Measurements from ENCODE around the gene MGMT. TPM values are rescaled to one million over a fixed set of nuclear protein-coding genes. Genes with fewer than 3 reads are reported as not detected.

MGMT gene
- total RNA-seq, 2 donors from 2014 or later: 14.6 to 17.2 TPM

DNA sequence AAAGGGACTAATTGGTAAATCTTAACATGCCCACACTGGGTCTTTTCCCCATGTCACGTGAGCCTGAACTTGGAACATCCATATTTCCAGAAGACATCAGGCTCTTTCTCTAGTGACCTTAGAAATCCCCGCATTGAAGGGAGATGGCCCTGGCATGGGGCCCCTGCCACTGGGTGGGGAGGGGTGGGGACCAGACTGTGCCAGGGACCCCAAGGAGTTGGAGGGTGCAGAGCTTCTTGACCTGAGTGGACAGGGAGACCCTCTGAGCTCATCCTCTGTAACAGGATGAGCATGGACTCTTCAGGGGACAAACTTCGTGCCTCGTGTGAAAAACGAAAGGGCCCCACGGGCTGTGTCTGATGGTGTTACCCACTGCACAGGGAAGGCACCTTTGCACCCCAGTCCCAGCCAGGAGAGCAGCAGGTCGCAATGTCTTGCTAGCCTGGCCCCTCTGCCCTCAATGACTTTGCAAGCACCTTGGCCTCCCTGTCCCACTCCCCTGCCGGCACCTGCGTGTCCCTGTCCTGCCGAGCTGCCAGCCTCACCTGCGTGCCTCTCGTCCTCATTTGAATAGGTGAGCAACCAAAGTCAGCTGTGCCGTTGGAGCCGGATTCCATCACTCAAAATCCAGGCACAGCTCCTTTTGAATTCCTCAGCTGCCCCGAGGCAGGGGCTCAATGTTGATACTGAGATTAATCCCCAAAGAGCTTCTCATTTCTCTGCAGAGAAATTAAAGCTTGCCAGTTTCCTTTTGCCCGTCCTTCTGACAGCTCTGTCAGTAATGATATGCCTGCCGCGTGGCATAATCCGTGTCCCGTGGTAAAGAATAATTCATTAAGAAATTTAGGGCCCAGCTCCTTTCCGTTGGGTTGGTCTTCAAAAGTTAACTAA lies 262.1 kb downstream of the MGMT start:
- peaks cover 2% of the 10 kb centered on the region for H3K36me3 Mint-ChIP-seq (ENCODE audit: low read depth)
- H3K27me3 Mint-ChIP-seq: no peaks in the 10 kb centered on the region
- no peaks in the 10 kb centered on the region for H3K9me3 ChIP-seq (ENCODE audit: control insufficient read depth, low read length, poor library complexity, severe bottlenecking)
- ATAC-seq (no peak), DNase-seq (no peak)
- H3K4me1 Mint-ChIP-seq: no peaks in the 10 kb centered on the region
- no peak overlapping the region for H3K27ac Mint-ChIP-seq
- H3K4me3 Mint-ChIP-seq: no peak overlapping the region

DNA sequence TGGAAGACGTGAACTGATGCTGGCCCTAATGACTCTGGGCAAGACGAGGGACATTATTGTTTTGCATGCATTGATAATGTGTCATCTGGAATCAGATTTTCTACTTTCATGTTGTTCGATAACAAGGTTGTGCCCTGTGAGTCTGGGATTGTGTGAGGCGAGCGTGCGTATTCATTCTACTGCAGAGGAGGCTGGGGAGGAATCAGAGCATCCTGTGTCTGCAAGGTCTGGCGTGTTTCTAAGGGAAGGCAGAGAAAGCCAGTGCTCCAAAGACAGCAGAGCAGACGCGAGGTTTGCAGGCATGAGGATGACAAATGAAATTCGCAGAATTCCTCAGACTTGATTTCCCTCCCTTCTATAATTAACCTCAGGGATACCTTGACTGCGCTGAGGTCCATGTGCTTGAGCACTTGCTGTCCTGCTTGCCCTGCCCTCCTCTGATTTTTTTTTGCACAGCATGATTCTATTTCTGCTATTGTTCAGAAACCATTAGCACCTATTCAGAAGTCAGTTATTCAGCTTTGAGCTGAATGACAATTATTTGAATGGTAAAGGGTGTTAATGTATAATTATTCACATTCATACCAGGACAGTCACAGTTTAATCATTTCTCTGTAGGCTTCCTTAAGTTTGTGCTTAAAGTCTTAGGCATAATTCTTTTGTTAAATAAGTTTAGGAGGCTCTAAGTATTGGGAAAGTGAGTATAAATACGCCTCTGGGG lies 263.4 kb downstream of the MGMT start:
- no peak overlapping the region for H3K4me3 Mint-ChIP-seq
- H3K27ac Mint-ChIP-seq: no peak overlapping the region
- H3K27me3 Mint-ChIP-seq: no peaks in the 10 kb centered on the region
- no peaks in the 10 kb centered on the region for H3K9me3 ChIP-seq (ENCODE audit: control insufficient read depth, low read length, poor library complexity, severe bottlenecking)
- ATAC-seq (no peak), DNase-seq (no peak)
- peaks cover 2% of the 10 kb centered on the region for H3K36me3 Mint-ChIP-seq (ENCODE audit: low read depth)
- no peaks in the 10 kb centered on the region for H3K4me1 Mint-ChIP-seq

- no peak for DNase-seq
- ATAC-seq: no peak
- no peak overlapping the region for H3K4me3 Mint-ChIP-seq
- H3K4me1 Mint-ChIP-seq: no peaks in the 10 kb centered on the region
- H3K9me3 ChIP-seq (ENCODE audit: control insufficient read depth, low read length, poor library complexity, severe bottlenecking): no peaks in the 10 kb centered on the region
- H3K36me3 Mint-ChIP-seq (ENCODE audit: low read depth): peaks cover under 1% of the 10 kb centered on the region
- no peaks in the 10 kb centered on the region for H3K27me3 Mint-ChIP-seq
- no peak overlapping the region for H3K27ac Mint-ChIP-seq
These were observed 263.9 kb downstream of the MGMT start for GRCh38 chr10:129730993-129731325.

DNA sequence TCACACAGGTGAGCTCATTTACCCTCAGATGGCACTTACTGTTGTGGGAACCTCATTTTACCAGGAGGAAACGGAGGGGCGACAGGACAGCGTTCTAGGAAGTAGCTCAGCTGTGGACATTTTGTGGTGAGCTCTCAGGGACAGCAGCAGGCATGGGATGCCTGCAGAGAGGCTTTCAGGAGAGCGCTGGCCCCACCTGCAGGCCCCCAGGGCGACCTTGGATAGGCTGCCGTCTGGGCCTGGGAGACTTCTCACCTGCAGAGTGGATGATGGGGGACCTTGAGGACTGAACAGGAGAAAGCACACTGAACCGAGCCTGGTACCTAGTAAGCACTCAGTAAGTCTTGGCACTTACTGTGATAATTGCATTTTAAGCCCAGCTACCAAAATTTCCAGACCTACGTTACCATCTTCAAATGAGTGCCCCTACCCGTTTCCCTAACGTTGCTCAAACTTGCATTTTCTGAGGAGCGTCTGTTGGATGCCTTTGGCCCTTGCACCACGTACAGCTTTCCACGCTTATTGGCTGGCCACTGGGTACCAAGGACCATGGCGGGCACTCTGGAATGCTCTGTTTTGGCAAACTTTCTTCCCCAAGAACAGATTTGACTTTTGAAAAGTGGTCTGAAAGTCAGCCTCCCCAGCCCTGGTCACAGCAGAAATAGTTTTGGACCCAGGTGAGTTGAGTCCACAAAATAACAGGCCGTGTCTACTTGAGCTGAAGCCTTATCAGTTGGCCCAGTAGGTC lies 273.7 kb downstream of the MGMT start:
- no peak overlapping the region for H3K4me3 Mint-ChIP-seq
- no peak overlapping the region for H3K27ac Mint-ChIP-seq
- DNase-seq (no peak), ATAC-seq (no peak)
- no peaks in the 10 kb centered on the region for H3K36me3 Mint-ChIP-seq (ENCODE audit: low read depth)
- H3K9me3 ChIP-seq (ENCODE audit: control insufficient read depth, low read length, poor library complexity, severe bottlenecking): no peaks in the 10 kb centered on the region
- no peaks in the 10 kb centered on the region for H3K27me3 Mint-ChIP-seq
- H3K4me1 Mint-ChIP-seq: no peaks in the 10 kb centered on the region

- Mint-ChIP-seq H3K36me3 (ENCODE audit: low read depth) (no peaks in the 10 kb centered on the region), H3K4me1 (no peaks in the 10 kb centered on the region), H3K27ac (no peak overlapping the region), H3K27me3 (no peaks in the 10 kb centered on the region), H3K4me3 (no peak overlapping the region)
- no peaks in the 10 kb centered on the region for H3K9me3 ChIP-seq (ENCODE audit: control insufficient read depth, low read length, poor library complexity, severe bottlenecking)
- DNase-seq (no peak), ATAC-seq (no peak)
These were observed 274.4 kb downstream of the MGMT start for GRCh38 chr10:129741280-129741977.

- no peaks in the 10 kb centered on the region for H3K4me1 Mint-ChIP-seq
- H3K27ac Mint-ChIP-seq: no peak overlapping the region
- H3K9me3 ChIP-seq (ENCODE audit: control insufficient read depth, low read length, poor library complexity, severe bottlenecking): no peaks in the 10 kb centered on the region
- ATAC-seq (no peak), DNase-seq (no peak)
- no peaks in the 10 kb centered on the region for H3K36me3 Mint-ChIP-seq (ENCODE audit: low read depth)
- H3K4me3 Mint-ChIP-seq: no peak overlapping the region
- H3K27me3 Mint-ChIP-seq: no peaks in the 10 kb centered on the region
These were observed 275.1 kb downstream of the MGMT start for GRCh38 chr10:129741978-129742741.

- no peaks in the 10 kb centered on the region for H3K4me1 Mint-ChIP-seq
- H3K9me3 ChIP-seq (ENCODE audit: control insufficient read depth, low read length, poor library complexity, severe bottlenecking): peaks cover 3% of the 10 kb centered on the region
- H3K36me3 Mint-ChIP-seq (ENCODE audit: low read depth): no peaks in the 10 kb centered on the region
- H3K27ac Mint-ChIP-seq: no peak overlapping the region
- no peak overlapping the region for H3K4me3 Mint-ChIP-seq
- ATAC-seq (no peak), DNase-seq (no peak)
- H3K27me3 Mint-ChIP-seq: no peaks in the 10 kb centered on the region
These were observed 275.9 kb downstream of the MGMT start for GRCh38 chr10:129742742-129743550.

DNA sequence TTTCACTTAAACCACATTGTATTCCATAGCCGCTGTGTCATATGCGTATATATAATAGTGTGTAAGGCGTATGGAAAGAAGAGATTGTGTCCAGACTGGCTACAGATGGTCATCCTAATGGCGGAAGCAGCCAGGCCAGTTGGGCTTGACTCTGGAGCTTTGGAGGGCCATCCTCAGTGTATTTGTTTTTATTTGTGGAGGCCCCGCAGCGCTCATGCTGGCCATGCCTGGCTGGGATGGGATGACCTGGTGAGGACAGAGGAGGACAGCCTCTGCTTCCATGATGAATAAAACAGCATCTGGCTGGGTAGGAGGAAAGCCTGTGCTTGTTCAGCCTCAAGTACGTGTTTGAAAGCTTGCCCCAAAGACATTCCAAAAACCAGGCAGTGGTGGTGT lies 276.7 kb downstream of the MGMT start:
- no peaks in the 10 kb centered on the region for H3K36me3 Mint-ChIP-seq (ENCODE audit: low read depth)
- no peaks in the 10 kb centered on the region for H3K4me1 Mint-ChIP-seq
- DNase-seq (no peak), ATAC-seq (no peak)
- peaks cover 9% of the 10 kb centered on the region for H3K9me3 ChIP-seq (ENCODE audit: control insufficient read depth, low read length, poor library complexity, severe bottlenecking)
- H3K4me3 Mint-ChIP-seq: no peak overlapping the region
- no peaks in the 10 kb centered on the region for H3K27me3 Mint-ChIP-seq
- no peak overlapping the region for H3K27ac Mint-ChIP-seq

- ATAC-seq: no peak
- Mint-ChIP-seq H3K36me3 (ENCODE audit: low read depth) (no peaks in the 10 kb centered on the region), H3K4me3 (no peak overlapping the region), H3K4me1 (no peaks in the 10 kb centered on the region), H3K27ac (no peak overlapping the region), H3K27me3 (no peaks in the 10 kb centered on the region)
- no peak for DNase-seq
- peaks cover 9% of the 10 kb centered on the region for H3K9me3 ChIP-seq (ENCODE audit: control insufficient read depth, low read length, poor library complexity, severe bottlenecking)
These were observed 277.4 kb downstream of the MGMT start for GRCh38 chr10:129744134-129745111.

DNA sequence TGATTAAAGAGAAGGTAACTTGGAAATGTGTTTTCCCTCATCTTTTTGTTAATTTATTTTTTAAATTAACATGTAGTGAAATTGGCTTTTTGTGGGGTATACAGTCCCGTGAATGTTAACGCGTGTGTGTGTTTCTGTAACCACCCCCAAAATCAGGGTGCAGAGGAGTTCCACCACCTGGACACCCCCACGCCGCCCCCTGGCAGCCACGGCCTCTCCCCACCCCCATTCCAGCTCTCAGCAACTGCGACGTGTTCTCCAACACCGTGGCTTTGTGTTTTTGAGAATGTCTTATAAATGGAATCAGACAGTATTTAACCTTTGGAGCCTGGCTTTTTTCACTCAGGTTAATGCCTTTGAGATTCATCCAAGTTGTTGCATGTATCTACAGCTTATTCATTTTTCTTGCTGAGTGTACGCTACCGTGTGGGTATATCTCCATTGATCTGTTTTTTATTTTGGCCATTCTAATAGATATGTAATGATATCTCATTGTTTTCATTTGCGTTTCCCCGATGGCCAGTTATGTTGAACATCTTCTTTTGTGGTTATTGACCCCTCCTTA lies 278.2 kb downstream of the MGMT start:
- H3K9me3 ChIP-seq (ENCODE audit: control insufficient read depth, low read length, poor library complexity, severe bottlenecking): peaks cover 9% of the 10 kb centered on the region
- no peaks in the 10 kb centered on the region for H3K4me1 Mint-ChIP-seq
- ATAC-seq: no peak
- H3K27me3 Mint-ChIP-seq: no peaks in the 10 kb centered on the region
- H3K36me3 Mint-ChIP-seq (ENCODE audit: low read depth): no peaks in the 10 kb centered on the region
- no peak for DNase-seq
- H3K4me3 Mint-ChIP-seq: no peak overlapping the region
- H3K27ac Mint-ChIP-seq: no peak overlapping the region
